ENCODE results near the gene WDR5.

WDR5 gene

GRCh38 chr9:134132208-134132870 lies 3.5 kb upstream of the WDR5 start:
- DNase-seq (ENCODE audit: low read depth): no peak

GRCh38 chr9:134134949-134135342 lies 936 bp upstream of the WDR5 start:
- no peak for DNase-seq (ENCODE audit: low read depth)

- DNase-seq (ENCODE audit: low read depth): peak; percentile 14
These were observed 475 bp downstream of the WDR5 start for GRCh38 chr9:134136118-134136995.

GRCh38 chr9:134136996-134137299 lies 1.1 kb downstream of the WDR5 start:
- DNase-seq (ENCODE audit: low read depth): no peak

- DNase-seq (ENCODE audit: low read depth): no peak
These were observed 2.4 kb downstream of the WDR5 start for GRCh38 chr9:134138292-134138691.

GRCh38 chr9:134139081-134139480 lies 3.2 kb downstream of the WDR5 start:
- DNase-seq (ENCODE audit: low read depth): peak; percentile 39

GRCh38 chr9:134141906-134142305 lies 6.0 kb downstream of the WDR5 start:
- DNase-seq (ENCODE audit: low read depth): no peak

- no peak for DNase-seq (ENCODE audit: low read depth)
These were observed 8.9 kb downstream of the WDR5 start for GRCh38 chr9:134144801-134145200.

- no peak for DNase-seq (ENCODE audit: low read depth)
These were observed 9.4 kb downstream of the WDR5 start for GRCh38 chr9:134145262-134145661.

GRCh38 chr9:134146774-134147493 lies 11.1 kb downstream of the WDR5 start:
- DNase-seq (ENCODE audit: low read depth): no peak

- no peak for DNase-seq (ENCODE audit: low read depth)
These were observed 13.5 kb downstream of the WDR5 start for GRCh38 chr9:134149380-134149779.

- no peak for DNase-seq (ENCODE audit: low read depth)
These were observed 14.8 kb downstream of the WDR5 start for GRCh38 chr9:134150557-134151214.

GRCh38 chr9:134152022-134152448 lies 16.2 kb downstream of the WDR5 start:
- DNase-seq (ENCODE audit: low read depth): no peak

GRCh38 chr9:134152488-134152887 lies 16.6 kb downstream of the WDR5 start:
- no peak for DNase-seq (ENCODE audit: low read depth)

GRCh38 chr9:134153450-134153849 lies 17.6 kb downstream of the WDR5 start:
- no peak for DNase-seq (ENCODE audit: low read depth)

GRCh38 chr9:134154262-134154701 lies 18.4 kb downstream of the WDR5 start:
- no peak for DNase-seq (ENCODE audit: low read depth)

GRCh38 chr9:134155812-134156377 lies 20.0 kb downstream of the WDR5 start:
- no peak for DNase-seq (ENCODE audit: low read depth)

- DNase-seq (ENCODE audit: low read depth): no peak
These were observed 20.9 kb downstream of the WDR5 start for GRCh38 chr9:134156564-134157377.

- DNase-seq (ENCODE audit: low read depth): no peak
These were observed 21.6 kb downstream of the WDR5 start for GRCh38 chr9:134157378-134157885.

GRCh38 chr9:134158242-134158641 lies 22.4 kb downstream of the WDR5 start:
- no peak for DNase-seq (ENCODE audit: low read depth)

Measured in fibroblast of gingiva (primary cell).